ENCODE data around the gene CMTM4. TPM values are rescaled to one million over a fixed set of nuclear protein-coding genes. Genes with fewer than 3 reads are reported as not detected.

CMTM4 gene
- polyA plus RNA-seq, 1 of the 3 experiments (the other 2 are of a cell fraction): 21.7 TPM

GRCh38 chr16:66701516-66701915, 5.0 kb upstream of the CMTM4 start:
- no peak for TF ChIP-seq REST (IDR thresholded peaks at IDR 0.05; ENCODE audit: low read depth, low read length)
- no peak for TF ChIP-seq RCOR1 (IDR thresholded peaks at IDR 0.05; ENCODE audit: low read length)
- no peak for TF ChIP-seq TCF12 (IDR thresholded peaks at IDR 0.05)
- no peak for TF ChIP-seq CHD2 (IDR thresholded peaks at IDR 0.05; ENCODE audit: low read length, partially characterized antibody)
- no peak for TF ChIP-seq YY1 (IDR thresholded peaks at IDR 0.05; ENCODE audit: low read depth)
- TF ChIP-seq TAF1 (IDR thresholded peaks at IDR 0.05; ENCODE audit: borderline replicate concordance, low read depth, low read length): no peak
- TF ChIP-seq NRF1 (IDR thresholded peaks at IDR 0.05; ENCODE audit: low read depth, low read length): no peak
- no peak for TF ChIP-seq MEF2A (IDR thresholded peaks at IDR 0.05; ENCODE audit: borderline replicate concordance, low read depth)
- no peak for TF ChIP-seq CTCF (IDR thresholded peaks at IDR 0.05)
- no peak for TF ChIP-seq RFX5 (IDR thresholded peaks at IDR 0.05; ENCODE audit: low read length)
- H2AFZ ChIP-seq (ENCODE audit: low read depth): no peak overlapping the region
- no peak overlapping the region for H3K27ac ChIP-seq (ENCODE audit: low read depth in 2 of 2, low read length in 1 of 2)
- DNase-seq: no peak
- POLR2A ChIA-PET: no interaction called here
- H3F3A ChIP-seq (replicated peaks; ENCODE audit: insufficient read depth): peaks cover 6% of the 10 kb centered on the region
- no peaks in the 10 kb centered on the region for H3K9me3 ChIP-seq
- CTCF ChIA-PET: interaction anchor here (1.2 to 2.2 kb wide), 4 partner anchors 27 to 51 kb away, joined by 3 to 11 read pairs (median 4); no protein-coding TSS in a partner anchor
- H3K36me3 ChIP-seq (replicated peaks in 1 of 2; ENCODE audit: control insufficient read depth in 1 of 2, insufficient read depth in 2 of 2, low read length in 1 of 2): no peaks in the 10 kb centered on the region
- no peaks in the 10 kb centered on the region for H4K20me1 ChIP-seq (ENCODE audit: insufficient read depth)
- peaks cover 0 to 10% of the 10 kb centered on the region in 2 experiments; a peak in 1 of 4 replicates for H3K4me1 ChIP-seq (ENCODE audit: control insufficient read depth in 1 of 2, insufficient read depth in 2 of 2, low read depth in 1 of 2, low read length in 1 of 2)
- no peaks in the 10 kb centered on the region for H3K79me2 ChIP-seq (ENCODE audit: insufficient read depth)
- no peak overlapping the region for H3K4me3 ChIP-seq (ENCODE audit: low read depth in 2 of 2, low read length in 1 of 2)
- no peaks in the 10 kb centered on the region for H3K27me3 ChIP-seq (ENCODE audit: insufficient read depth)
- no peaks in the 10 kb centered on the region for H3K9me2 ChIP-seq
- 91% methylated on average over 2 of the region's 2 CpGs for WGBS (ENCODE audit: low lambda C conversion rate)
- H3K4me2 ChIP-seq: no peak overlapping the region
- no peak overlapping the region for H3K9ac ChIP-seq

- DNase-seq: no peak
- no peaks in the 10 kb centered on the region for H4K20me1 ChIP-seq (ENCODE audit: insufficient read depth)
- POLR2A ChIA-PET: no interaction called here
Observed at GRCh38 chr16:66701026-66701425, 4.5 kb upstream of the CMTM4 start.

More at GRCh38 chr16:66701026-66701425, 4.5 kb upstream of the CMTM4 start:
- Histone ChIP-seq H2AFZ (ENCODE audit: low read depth) (no peak overlapping the region), H3K4me1 (ENCODE audit: control insufficient read depth in 1 of 2, insufficient read depth in 2 of 2, low read depth in 1 of 2, low read length in 1 of 2) (peaks cover 0 to 9% of the 10 kb centered on the region in 2 experiments; a peak in 1 of 4 replicates), H3K79me2 (ENCODE audit: insufficient read depth) (peaks cover 2% of the 10 kb centered on the region; the same call in 1 of the 2 replicates), H3K4me2 (no peak overlapping the region), H3K27me3 (ENCODE audit: insufficient read depth) (no peaks in the 10 kb centered on the region), H3F3A (replicated peaks; ENCODE audit: insufficient read depth) (peaks cover 6% of the 10 kb centered on the region), H3K9ac (no peak overlapping the region), H3K9me3 (no peaks in the 10 kb centered on the region), H3K9me2 (no peaks in the 10 kb centered on the region), H3K27ac (ENCODE audit: low read depth in 2 of 2, low read length in 1 of 2) (no peak overlapping the region), H3K36me3 (replicated peaks in 1 of 2; ENCODE audit: control insufficient read depth in 1 of 2, insufficient read depth in 2 of 2, low read length in 1 of 2) (no peaks in the 10 kb centered on the region), H3K4me3 (ENCODE audit: low read depth in 2 of 2, low read length in 1 of 2) (no peak overlapping the region)
- TF ChIP-seq FOXJ3 (CRISPR knock-in tag; IDR thresholded peaks at IDR 0.05) (no peak), GATA2 (CRISPR knock-in tag; IDR thresholded peaks at IDR 0.05) (no peak), RFX5 (IDR thresholded peaks at IDR 0.05; ENCODE audit: low read length) (no peak), MAX (IDR thresholded peaks at IDR 0.05; ENCODE audit: low read depth) (no peak), YY1 (IDR thresholded peaks at IDR 0.05; ENCODE audit: low read depth) (no peak), EZH2phosphoT487 (IDR thresholded peaks at IDR 0.05; ENCODE audit: borderline replicate concordance, low read depth) (no peak), RCOR1 (IDR thresholded peaks at IDR 0.05; ENCODE audit: low read length) (no peak), MEF2A (IDR thresholded peaks at IDR 0.05; ENCODE audit: borderline replicate concordance, low read depth) (no peak), ELF1 (IDR thresholded peaks at IDR 0.05) (no peak), ZBTB33 (IDR thresholded peaks at IDR 0.05; ENCODE audit: borderline replicate concordance, low read depth) (no peak)
- CTCF ChIA-PET: interaction anchor here (1.2 to 2.2 kb wide), 4 partner anchors 27 to 50 kb away, joined by 3 to 11 read pairs (median 4); no protein-coding TSS in a partner anchor
- 87% methylated on average over 2 of the region's 2 CpGs for whole genome bisulfite sequencing (ENCODE audit: low lambda C conversion rate)
